H1 (cell line): ENCODE data around the gene TWF2. TPM values are rescaled to one million over a fixed set of nuclear protein-coding genes. Genes with fewer than 3 reads are reported as not detected.

Experiments used
- RAD21 ChIP-seq, 2 experiments: IDR thresholded peaks in 1 of 2; conservative IDR thresholded peaks in 1 of 2; 2 replicates each; pipeline ENCODE4 v1.6.1; 2011; ENCODE audit warnings: low read depth in 2 of 2, low read length in 2 of 2, improper control_type of control experiment in 1 of 2, inconsistent platforms in 1 of 2, mild to moderate bottlenecking in 1 of 2, moderate library complexity in 1 of 2
- polyA plus RNA-seq, 7 experiments: library from polyadenylated mRNA; depleted of rRNA in 3 of 7; stranded (reverse) in 5 of 7; unstranded in 2 of 7; fragments of >200 nt in 5 of 7; fragments of 200-250 nt in 2 of 7; gene quantifications; 1 replicate in 5 of 7; 2 replicates in 1 of 7; 4 replicates in 1 of 7; pipeline versions ENCODE4 v1.2.1 to v1.2.3, GENCODE V29; 2011 to 2013; ENCODE audit warnings: missing spikeins in 2 of 7, mixed read lengths in 2 of 7
- total RNA-seq: library from RNA; stranded (reverse); fragmentation: NEBNext Ultra II Directional; extraction: Animal tissue kit (Norgen Biotek cat#: 25700); gene quantifications from 2 replicates; pipeline ENCODE4 v1.2.1, GENCODE V29; 2021

The TWF2 gene
- total and polyA plus RNA-seq, 2 of the 8 experiments (the other 6 are each of a cell fraction or from before 2014, with no cell fraction given) = 65.2 to 90.4 TPM

DNA sequence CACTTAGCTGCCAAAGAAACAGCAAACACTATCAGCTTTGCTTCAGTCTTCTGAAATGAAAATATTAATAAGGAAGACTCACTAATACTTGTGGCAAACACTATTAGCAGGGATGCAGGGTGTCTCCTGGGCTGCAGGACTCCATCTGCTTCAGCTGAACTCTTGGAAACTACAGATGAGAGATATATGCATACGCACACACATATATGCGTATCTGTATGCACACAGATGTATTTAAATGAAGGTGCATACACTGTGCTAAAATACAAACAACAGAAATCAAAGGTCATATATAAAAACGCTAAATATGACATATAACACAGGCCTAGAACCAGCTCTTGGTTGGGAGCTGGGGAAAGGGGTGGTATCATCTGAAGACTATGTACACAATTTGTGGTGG, 17.2 kb upstream of the TWF2 start (continued):
- TF ChIP-seq RAD21 (IDR thresholded peaks at IDR 0.05 in 1 of 2, conservative IDR thresholded peaks at IDR 0.05 in 1 of 2; ENCODE audit: low read depth in 2 of 2, low read length in 2 of 2) = no peak
